ENCODE data around the gene DRC7.
"Not testable (repeated sequence)": the region's sequence is repeated elsewhere in the genome, so short reads cannot be mapped to it uniquely, and the experiment has no call there.

Gene DRC7

DNA sequence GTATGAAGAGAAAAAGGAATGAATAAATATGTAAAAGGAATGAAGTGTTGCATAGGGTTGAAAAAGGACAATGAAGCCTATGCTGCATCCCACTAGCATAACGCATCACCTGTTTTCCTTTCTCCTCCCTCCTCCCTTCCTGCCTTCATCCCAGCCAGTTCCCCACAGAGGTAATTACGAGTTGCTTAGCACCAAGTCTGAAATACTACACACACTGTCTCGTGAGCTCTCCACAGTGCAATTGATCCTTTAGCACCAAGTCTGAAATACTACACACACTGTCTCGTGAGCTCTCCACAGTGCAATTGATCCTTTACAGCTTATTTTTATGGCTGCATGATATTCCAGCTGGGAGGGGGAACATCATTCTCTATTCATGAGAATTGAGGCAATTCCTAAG lies 1.1 kb upstream of the DRC7 start:
- DNase-seq (ENCODE audit: low read depth in 2 of 2): no peak

DNA sequence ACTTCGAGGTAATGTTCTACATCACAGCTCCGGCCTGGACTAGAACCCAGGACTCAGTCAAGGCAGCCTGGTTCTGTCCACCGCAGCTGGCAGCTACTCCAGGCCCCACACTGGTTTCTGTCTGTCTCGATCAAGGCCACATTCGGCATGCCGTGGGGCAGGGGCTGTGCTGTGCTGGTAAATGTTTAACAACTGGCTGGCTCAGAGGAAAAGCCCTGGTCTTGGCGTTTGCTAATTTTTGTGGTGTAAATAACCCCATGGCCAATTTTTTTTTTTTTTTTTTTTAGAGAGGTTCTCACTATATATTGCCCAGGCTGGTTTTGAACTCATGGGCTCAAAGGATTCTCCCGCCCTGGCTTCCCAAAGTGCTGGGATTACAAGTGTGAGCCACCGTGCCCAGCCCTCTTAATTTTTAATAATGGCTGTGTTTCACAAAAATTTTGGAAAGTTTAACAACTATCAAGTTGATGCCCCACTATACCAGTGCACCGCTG lies 328 bp upstream of the DRC7 start:
- DNase-seq (ENCODE audit: low read depth in 2 of 2): no peak

DNA sequence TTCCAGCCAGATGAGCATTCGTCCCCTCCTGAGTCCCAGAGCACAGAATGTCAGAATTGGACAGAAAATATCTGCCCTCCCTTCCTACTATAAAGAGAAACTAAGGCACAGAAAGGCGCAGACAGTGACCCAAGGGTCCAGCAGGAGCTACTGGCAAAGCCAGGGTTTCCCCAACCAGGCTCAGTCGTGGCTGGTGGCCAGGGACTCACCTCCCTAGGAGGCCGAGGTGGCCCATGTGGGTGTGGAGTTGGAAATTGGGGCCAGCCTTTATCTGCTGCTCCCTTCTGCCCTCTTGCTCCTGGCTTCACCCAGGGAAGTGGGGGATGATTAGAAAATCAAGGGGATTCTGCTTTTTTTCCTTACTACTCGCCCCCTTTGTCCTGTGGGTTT lies 1.1 kb downstream of the DRC7 start:
- no peak for DNase-seq (ENCODE audit: low read depth in 2 of 2)

GRCh38 chr16:57696240-57696639 lies 1.6 kb downstream of the DRC7 start:
- DNase-seq (ENCODE audit: low read depth in 2 of 2): no peak

DNA sequence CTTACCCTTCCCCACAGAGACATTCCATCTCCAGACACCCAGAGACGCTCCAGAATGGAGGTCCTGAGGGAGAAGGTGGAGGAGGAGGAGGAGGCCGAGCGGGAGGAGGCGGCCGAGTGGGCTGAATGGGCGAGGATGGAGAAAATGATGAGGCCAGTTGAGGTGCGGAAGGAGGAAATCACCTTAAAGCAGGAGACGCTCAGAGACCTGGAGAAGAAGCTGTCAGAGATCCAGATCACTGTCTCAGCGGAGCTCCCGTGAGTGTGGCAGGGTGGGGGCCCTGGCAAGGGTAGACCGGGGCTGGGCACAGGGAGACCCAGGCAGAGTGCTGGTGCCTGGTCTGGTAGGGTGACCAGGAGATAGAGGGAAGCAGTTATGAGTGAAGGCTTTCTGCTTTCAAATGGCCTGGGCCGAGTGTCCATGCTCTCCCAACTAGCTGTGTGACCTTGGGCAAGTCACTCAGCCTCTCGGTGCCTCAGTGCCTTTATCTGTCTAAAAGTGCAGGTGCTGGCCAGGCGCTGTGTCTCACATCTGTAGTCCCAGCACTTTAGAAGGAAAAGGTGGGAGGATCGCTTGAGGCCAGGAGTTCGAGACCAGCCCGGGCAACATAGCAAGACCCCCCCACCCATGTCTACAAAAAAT lies 3.4 kb downstream of the DRC7 start:
- no peak for DNase-seq (ENCODE audit: low read depth in 2 of 2)

DNA sequence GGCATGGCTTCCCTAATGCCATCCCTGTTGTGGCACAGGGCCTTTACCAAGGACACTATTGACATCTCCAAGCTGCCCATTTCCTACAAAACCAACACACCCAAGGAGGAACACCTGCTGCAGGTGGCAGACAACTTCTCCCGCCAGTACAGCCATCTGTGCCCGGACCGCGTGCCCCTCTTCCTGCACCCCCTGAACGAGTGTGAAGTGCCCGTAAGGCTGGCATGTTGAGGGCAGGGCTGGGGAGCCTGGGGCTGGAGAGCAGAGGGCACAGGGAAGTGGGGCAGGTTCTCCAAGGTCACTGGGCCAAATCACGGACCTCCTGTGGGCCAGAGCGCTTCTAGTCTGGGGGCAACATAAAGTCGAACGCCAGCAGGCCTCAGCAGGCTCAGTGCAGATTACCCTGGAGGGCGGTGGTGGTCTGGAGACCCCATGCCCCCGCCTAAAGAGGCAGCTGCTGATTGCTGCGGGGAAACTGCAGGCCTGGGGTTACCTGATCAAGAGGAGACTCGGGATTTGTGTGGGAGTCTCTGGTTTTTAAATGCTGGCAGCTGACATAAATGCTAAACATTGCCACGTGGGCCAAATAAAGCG lies 4.3 kb downstream of the DRC7 start:
- DNase-seq (ENCODE audit: low read depth in 2 of 2): no peak

DNA sequence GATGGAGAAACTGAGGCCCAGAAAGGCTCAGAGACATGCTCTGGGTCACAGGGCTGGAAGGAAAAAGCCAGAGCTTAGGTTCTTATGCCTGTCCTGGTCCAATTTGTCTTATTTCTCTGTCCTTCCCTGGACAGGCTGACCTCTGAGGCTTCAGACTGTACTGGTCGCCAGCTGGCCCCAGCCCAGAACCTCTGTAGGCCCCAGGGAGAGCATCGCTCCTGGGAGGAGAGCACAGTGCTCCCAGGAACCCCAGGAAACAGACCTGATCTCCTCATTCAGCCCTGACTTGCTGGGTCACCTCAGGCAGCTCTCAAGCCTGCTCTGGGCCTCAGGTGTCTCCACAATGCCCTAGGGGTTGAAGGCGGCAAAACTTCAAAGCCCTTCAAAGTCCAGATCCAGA lies 4.9 kb downstream of the DRC7 start:
- no peak for DNase-seq (ENCODE audit: low read depth in 2 of 2)

DNA sequence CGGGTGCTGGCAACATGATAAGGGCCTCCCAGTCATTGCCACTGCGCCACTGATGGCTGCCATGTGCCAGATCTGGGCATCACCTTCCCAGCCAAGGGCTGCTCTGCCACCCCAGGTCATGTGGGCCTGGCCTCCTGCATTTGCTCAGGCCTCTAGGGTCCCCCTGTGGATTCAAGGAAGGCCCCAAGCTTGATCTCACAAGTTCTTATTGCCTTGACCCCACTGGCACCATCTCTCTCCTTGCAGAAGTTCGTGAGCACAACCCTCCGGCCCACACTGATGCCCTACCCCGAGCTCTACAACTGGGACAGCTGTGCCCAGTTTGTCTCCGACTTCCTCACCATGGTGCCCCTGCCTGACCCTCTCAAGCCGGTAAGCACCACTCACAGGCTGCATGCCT lies 5.3 kb downstream of the DRC7 start:
- no peak for DNase-seq (ENCODE audit: low read depth in 2 of 2)

DNA sequence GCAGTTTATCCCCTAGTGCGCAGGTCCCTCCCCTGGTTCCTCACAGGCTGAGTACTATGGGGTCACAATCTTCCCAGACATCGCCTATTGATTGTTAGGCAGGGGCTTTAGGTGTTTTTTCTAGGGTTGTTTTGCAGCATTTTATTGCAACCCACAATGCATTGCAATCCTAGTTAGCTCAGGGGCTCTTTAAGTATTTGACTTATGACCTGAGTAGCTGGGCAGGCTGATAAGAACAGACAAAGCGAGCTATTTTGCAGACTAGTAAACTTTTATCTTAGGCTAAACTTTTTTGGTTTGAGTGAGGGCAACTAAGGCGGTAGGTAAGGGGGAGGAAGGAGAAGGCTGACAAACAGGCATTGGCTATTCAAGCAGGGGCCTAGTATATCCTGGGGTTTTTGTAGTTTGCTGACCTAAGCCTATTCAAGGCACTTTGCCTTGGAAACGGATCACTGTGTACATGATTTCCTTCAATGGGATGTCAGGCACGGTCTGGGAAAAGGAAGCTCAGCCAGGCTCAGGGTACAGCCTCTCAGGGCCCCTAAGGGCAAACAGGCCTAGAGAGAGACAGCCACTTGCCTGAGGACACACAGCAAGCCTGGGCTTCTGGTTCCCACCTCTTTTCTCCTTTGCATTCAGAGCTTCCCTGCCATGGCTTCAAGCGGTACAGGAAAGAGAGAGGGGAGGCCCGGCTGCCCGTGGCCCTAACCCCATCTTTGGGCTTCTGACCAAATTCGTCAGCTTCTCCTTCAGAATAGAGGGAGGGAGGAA lies 6.4 kb downstream of the DRC7 start:
- DNase-seq (ENCODE audit: low read depth in 2 of 2): no peak

- no peak for DNase-seq (ENCODE audit: low read depth in 2 of 2)
Observed at GRCh38 chr16:57701759-57702371, 7.3 kb downstream of the DRC7 start.

GRCh38 chr16:57703416-57704010 lies 8.9 kb downstream of the DRC7 start:
- DNase-seq (ENCODE audit: low read depth in 2 of 2): no peak

GRCh38 chr16:57704011-57704904 lies 9.7 kb downstream of the DRC7 start:
- no peak for DNase-seq (ENCODE audit: low read depth in 2 of 2)

DNA sequence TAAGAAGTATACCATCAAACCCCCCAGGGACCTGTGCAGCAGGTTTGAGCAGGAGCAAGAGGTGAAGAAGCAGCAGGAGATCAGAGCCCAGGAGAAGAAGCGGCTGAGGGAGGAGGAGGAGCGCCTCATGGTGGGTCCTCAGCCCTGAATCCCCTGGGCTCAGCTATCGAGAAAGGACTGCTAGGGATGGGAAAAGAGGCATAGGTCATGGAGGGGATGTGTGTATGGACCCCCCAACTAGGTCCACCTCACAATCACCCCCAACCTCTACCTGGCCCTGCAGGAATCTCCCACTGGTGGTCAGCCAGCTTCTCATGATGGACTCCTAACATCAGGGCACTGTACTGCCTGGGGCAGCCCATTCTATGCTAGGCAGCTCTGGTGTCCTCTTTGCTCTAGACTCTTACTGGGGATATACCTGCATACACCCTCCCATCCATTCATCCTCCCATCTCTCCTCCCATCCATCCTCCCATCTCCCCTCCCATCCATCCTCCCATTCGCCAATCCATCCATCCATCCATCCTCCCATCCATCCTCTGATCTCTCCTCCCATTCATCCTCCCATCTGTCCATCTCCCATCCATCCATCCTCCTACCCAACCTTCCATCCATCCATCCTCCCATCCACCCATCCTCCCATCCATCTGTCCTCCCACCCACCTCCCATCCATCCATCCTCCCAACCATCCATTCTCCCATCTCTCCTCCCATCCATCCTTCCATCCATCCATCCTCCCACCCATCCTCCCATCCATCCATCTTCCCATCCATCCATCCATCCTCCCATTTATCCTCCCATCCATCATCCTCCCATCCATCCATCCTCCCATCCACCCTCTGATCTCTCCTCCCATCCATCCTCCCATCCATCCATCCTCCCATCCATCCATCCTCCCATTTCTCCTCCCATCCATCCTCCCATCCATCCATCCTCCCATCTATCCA lies 10.6 kb downstream of the DRC7 start:
- no peak for DNase-seq (ENCODE audit: low read depth in 2 of 2)

DNA sequence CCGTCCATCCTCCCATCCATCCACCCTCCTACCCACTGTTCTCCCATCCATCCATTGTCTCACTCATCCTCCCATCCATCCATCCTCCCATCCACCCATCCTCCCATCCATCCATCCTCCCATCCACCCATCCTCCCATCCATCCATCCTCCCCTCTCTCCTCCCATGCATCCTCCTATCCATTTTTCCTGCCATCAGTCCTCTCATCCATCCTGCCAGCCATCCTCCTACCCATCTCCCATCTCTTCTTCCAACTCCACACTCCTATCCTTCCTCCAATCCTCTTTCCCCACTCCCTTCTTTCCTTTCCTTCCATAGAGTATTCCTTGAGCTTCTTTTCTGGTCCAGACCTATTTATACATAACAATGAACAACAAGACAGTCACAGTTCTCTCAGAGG lies 12.1 kb downstream of the DRC7 start:
- DNase-seq (ENCODE audit: low read depth in 2 of 2): no peak

GRCh38 chr16:57707331-57707730 lies 12.7 kb downstream of the DRC7 start:
- no peak for DNase-seq (ENCODE audit: low read depth in 2 of 2)

- no peak for DNase-seq (ENCODE audit: low read depth in 2 of 2)
Observed at GRCh38 chr16:57708168-57708567, 13.6 kb downstream of the DRC7 start.

- DNase-seq (ENCODE audit: low read depth in 2 of 2): no peak
Observed at GRCh38 chr16:57709663-57710062, 15.1 kb downstream of the DRC7 start.

DNA sequence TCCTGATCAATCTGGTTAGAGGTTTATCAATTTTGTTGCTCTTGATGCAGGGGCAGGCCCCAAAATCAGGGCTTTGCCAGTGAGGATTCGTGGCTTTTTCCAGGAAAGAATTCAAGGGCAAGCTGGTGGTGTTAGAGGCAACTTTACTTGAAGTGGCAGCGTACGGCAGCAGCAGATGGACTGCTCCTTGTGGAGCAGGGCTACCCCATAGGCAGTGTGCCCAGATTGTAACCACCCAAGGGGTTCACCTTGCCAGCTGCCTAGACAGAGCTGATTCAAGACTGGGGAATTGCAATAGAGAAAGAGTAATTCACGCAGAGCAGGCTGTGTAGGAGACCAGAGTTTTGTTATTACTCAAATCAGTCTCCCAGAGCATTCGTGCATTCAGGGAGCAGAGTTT lies 16.7 kb downstream of the DRC7 start:
- DNase-seq (ENCODE audit: low read depth in 2 of 2): no peak

DNA sequence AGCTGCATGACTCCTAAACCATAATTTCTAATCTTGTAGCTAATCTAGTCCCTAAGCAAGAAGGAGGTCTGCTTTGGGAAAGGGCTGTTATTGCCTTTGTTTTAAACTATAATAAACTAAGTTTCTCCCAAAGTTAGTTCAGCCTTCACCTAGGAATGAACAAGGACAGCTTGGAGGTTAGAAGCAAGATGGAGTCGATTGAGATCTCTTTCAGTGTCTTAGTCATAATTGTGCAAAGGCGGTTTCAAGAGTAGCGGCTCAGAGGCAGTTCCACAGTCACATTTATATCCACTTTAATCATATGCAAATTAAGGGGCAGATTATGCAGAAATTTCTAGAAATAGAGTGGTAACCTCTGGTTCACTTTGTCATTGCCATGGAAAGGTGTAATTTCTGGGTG lies 17.4 kb downstream of the DRC7 start:
- DNase-seq (ENCODE audit: low read depth in 2 of 2): no peak

DNA sequence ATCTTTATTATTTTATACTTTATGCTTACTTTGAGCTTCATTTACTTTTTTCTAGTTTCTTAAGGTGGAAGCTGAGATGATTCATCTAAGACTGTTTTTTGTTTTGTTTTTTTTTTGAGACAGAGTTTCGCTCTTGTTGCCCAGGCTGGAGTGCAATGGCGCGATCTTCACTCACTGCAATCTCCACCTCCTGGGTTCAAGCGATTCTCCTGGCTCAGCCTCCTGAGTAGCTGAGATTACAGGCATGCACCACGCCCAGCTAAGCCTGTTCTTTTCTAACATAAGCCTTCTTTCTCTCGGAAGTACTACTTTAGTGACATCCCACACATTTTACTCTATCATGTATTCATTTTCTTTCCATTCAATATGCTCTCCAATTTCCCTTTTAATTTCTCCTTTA lies 18.0 kb downstream of the DRC7 start:
- not testable (repeated sequence) for DNase-seq (ENCODE audit: low read depth in 2 of 2)

Data from stimulated activated CD8-positive, alpha-beta memory T cell treated with anti-CD3 and anti-CD28 coated beads, Interleukin-7, amount 100 ng/mL, for 1 hour (primary cell).